GM12891 (cell line): ENCODE results near the gene MAT1A.
"Not testable (repeated sequence)": the region's sequence is repeated elsewhere in the genome, so short reads cannot be mapped to it uniquely, and the experiment has no call there.

Source experiments
- POLR2AphosphoS5 ChIP-seq: IDR thresholded peaks from 2 replicates; pipeline ENCODE4 v1.6.1; 2011; ENCODE audit warnings: low read depth, low read length, control low read depth
- TAF1 ChIP-seq: IDR thresholded peaks from 2 replicates; pipeline ENCODE4 v1.6.1; 2011; ENCODE audit warnings: low read depth, low read length, control low read depth

DNA sequence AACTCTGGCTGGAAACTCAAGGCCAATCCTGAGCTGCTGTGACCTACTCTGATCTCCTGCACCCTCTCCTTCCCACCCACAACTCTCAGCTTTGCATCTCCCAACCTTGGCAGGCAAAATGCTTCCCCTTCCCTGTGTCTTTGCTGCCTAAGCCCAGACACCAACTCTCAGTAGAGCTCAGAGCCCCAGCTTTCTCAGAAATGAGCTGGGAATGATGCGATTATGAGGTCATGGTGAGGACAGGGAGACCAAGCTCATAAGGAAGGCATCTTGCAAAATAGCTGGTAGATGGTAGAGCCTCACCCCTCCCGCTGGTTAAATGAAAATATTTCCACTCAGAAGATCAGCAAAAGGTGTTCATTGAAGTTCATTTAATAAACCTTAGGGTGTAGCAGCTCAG, 34.7 kb downstream of the MAT1A start:
- TF ChIP-seq TAF1, POLR2AphosphoS5: not testable (repeated sequence)
